HG02840 (cell line): Measurements from ENCODE around the gene AZIN2.
"Not testable (repeated sequence)": the region's sequence is repeated elsewhere in the genome, so short reads cannot be mapped to it uniquely, and the experiment has no call there.

Experiments
- ATAC-seq: cut with Tn5 transposase; IDR thresholded peaks from one replicate; pipeline ENCODE4 v1.9.1; 2021; ENCODE audit warnings: mild to moderate bottlenecking, moderate library complexity, moderate number of reproducible peaks; ENCODE audit not compliant: unreplicated experiment, low FRiP score

The AZIN2 gene

GRCh38 chr1:33056426-33056825 is 24.5 kb upstream of the AZIN2 start:
- no peak for ATAC-seq

- no peak for ATAC-seq
These were observed 23.9 kb upstream of the AZIN2 start for GRCh38 chr1:33057095-33057494.

GRCh38 chr1:33060579-33061083 is 20.3 kb upstream of the AZIN2 start:
- ATAC-seq = no peak

GRCh38 chr1:33061834-33062233 is 19.1 kb upstream of the AZIN2 start:
- ATAC-seq = no peak

- ATAC-seq = not testable (repeated sequence)
These were observed 16.7 kb upstream of the AZIN2 start for GRCh38 chr1:33064284-33064683.

GRCh38 chr1:33065301-33065700 is 15.7 kb upstream of the AZIN2 start:
- ATAC-seq = no peak

GRCh38 chr1:33066477-33066876 is 14.5 kb upstream of the AZIN2 start:
- ATAC-seq = not testable (repeated sequence)

GRCh38 chr1:33068108-33068507 is 12.8 kb upstream of the AZIN2 start:
- ATAC-seq = not testable (repeated sequence)

- no peak for ATAC-seq
These were observed 10.3 kb upstream of the AZIN2 start for GRCh38 chr1:33070628-33071027.

- ATAC-seq = no peak
These were observed 8.2 kb upstream of the AZIN2 start for GRCh38 chr1:33072707-33073106.

- no peak for ATAC-seq
These were observed 6.6 kb upstream of the AZIN2 start for GRCh38 chr1:33074193-33074945.

- ATAC-seq = no peak
These were observed 2.8 kb upstream of the AZIN2 start for GRCh38 chr1:33078030-33078591.

GRCh38 chr1:33080373-33080772 is 580 bp upstream of the AZIN2 start:
- no peak for ATAC-seq

- ATAC-seq = no peak
These were observed 777 bp downstream of the AZIN2 start for GRCh38 chr1:33081554-33082305.

GRCh38 chr1:33082575-33083108 is 1.7 kb downstream of the AZIN2 start:
- ATAC-seq = no peak

- ATAC-seq = no peak
These were observed 4.4 kb downstream of the AZIN2 start for GRCh38 chr1:33085332-33085731.

GRCh38 chr1:33086384-33086850 is 5.5 kb downstream of the AZIN2 start:
- ATAC-seq = no peak

GRCh38 chr1:33087677-33088076 is 6.7 kb downstream of the AZIN2 start:
- no peak for ATAC-seq

- ATAC-seq = no peak
These were observed 7.4 kb downstream of the AZIN2 start for GRCh38 chr1:33088119-33088906.

- ATAC-seq = no peak
These were observed 8.5 kb downstream of the AZIN2 start for GRCh38 chr1:33089457-33089856.
